GM10248 (cell line): ENCODE data around the gene SLC25A21.
"Not testable (repeated sequence)": the region's sequence is repeated elsewhere in the genome, so short reads cannot be mapped to it uniquely, and the experiment has no call there.

Source experiments
- CTCF ChIA-PET: fragments of 300-600 bp; sonication (Branson Sonifier 250); formaldehyde crosslinking; extraction: SDS; loops from one replicate; lab custom pipeline; 2021; ENCODE audit warnings: antibody characterized with exemption; lab: Yijun Ruan, JAX
- POLR2A ChIA-PET: fragments of 350-650 bp; sonication (Branson Sonifier 250); formaldehyde crosslinking; extraction: SDS; loops from one replicate; lab custom pipeline; 2020; ENCODE audit warnings: antibody characterized with exemption; lab: Yijun Ruan, JAX
- DNase-seq: peaks from one replicate; pipeline ENCODE4 v3.0.0; 2012; ENCODE audit errors: extremely low spot score
- CTCF ChIP-seq: IDR thresholded peaks from 2 replicates; pipeline ENCODE4 v1.5.1; 2012; ENCODE audit warnings: mild to moderate bottlenecking, low read depth; ENCODE audit errors: extremely low read depth, missing control alignments, control extremely low read depth

The SLC25A21 gene

GRCh38 chr14:37083599-37083998 lies 88.8 kb downstream of the SLC25A21 start:
- CTCF ChIA-PET: interaction anchor here (1.2 kb wide), 1 partner anchor 10 kb away, joined by 3 read pairs; no protein-coding TSS in a partner anchor
- POLR2A ChIA-PET: no interaction called here
- no peak for TF ChIP-seq CTCF
- no peak for DNase-seq

- no peak for TF ChIP-seq CTCF
- POLR2A ChIA-PET: no interaction called here
- CTCF ChIA-PET: interaction anchor here (1.2 kb wide), 1 partner anchor 9 kb away, joined by 3 read pairs; no protein-coding TSS in a partner anchor
- DNase-seq: no peak
These were observed 90.0 kb downstream of the SLC25A21 start for GRCh38 chr14:37082449-37082848.

- no peak for DNase-seq
- TF ChIP-seq CTCF: no peak
- ChIA-PET CTCF (no interaction called here), POLR2A (no interaction called here)
These were observed 90.5 kb downstream of the SLC25A21 start for GRCh38 chr14:37081856-37082255.

GRCh38 chr14:37081218-37081617 lies 91.2 kb downstream of the SLC25A21 start:
- no peak for DNase-seq
- TF ChIP-seq CTCF: no peak
- POLR2A ChIA-PET: no interaction called here
- CTCF ChIA-PET: no interaction called here

GRCh38 chr14:37078131-37078530 lies 94.3 kb downstream of the SLC25A21 start:
- POLR2A ChIA-PET: no interaction called here

GRCh38 chr14:37074320-37074719 lies 98.1 kb downstream of the SLC25A21 start:
- DNase-seq, POLR2A ChIA-PET: not testable (repeated sequence)
- CTCF ChIA-PET: interaction anchor here (1.3 kb wide), 1 partner anchor 9 kb away, joined by 3 read pairs; no protein-coding TSS in a partner anchor

More at GRCh38 chr14:37078131-37078530, 94.3 kb downstream of the SLC25A21 start:
- DNase-seq: no peak
- no peak for TF ChIP-seq CTCF
- CTCF ChIA-PET: no interaction called here

- DNase-seq: no peak
- ChIA-PET CTCF (no interaction called here), POLR2A (no interaction called here)
- no peak for TF ChIP-seq CTCF
These were observed 108.8 kb downstream of the SLC25A21 start for GRCh38 chr14:37063467-37064240.
